ENCODE data around the gene MCTP2. TPM values are rescaled to one million over a fixed set of nuclear protein-coding genes. Genes with fewer than 3 reads are reported as not detected.

Gene MCTP2
- total RNA-seq, 4 donors from 2014 or later: 35.2 to 84.0 (median 61.2) TPM

- Histone ChIP-seq H3K36me3 (no peaks in the 10 kb centered on the region), H3K27ac (no peak overlapping the region), H3K4me3 (replicated peaks in 1 of 3) (no peak overlapping the region), H3K27me3 (no peaks in the 10 kb centered on the region), H3K4me1 (no peaks in the 10 kb centered on the region), H3K9me3 (no peaks in the 10 kb centered on the region)
- intact Hi-C loops (cut with DNase I): no loop called here
- WGBS, 2 donors: 45 to 46% methylated on average over 6 of the region's 6 CpGs
- DNase-seq: no peak
- TF ChIP-seq CTCF (IDR thresholded peaks at IDR 0.05) (peak in 3 of 6 experiments; percentile 41 to 47 (median 44)), POLR2A (IDR thresholded peaks at IDR 0.05) (no peak)
These were observed 181.8 kb downstream of the MCTP2 start for GRCh38 chr15:94412979-94413746.

GRCh38 chr15:94414916-94415315 lies 183.6 kb downstream of the MCTP2 start:
- no peak overlapping the region for H3K27ac ChIP-seq
- TF ChIP-seq CTCF (IDR thresholded peaks at IDR 0.05) (no peak), POLR2A (IDR thresholded peaks at IDR 0.05) (no peak)
- no peak for DNase-seq
- no peaks in the 10 kb centered on the region for H3K9me3 ChIP-seq
- WGBS, 2 donors: 92 to 97% methylated on average over 2 of the region's 2 CpGs
- no peaks in the 10 kb centered on the region for H3K4me1 ChIP-seq
- no peaks in the 10 kb centered on the region for H3K36me3 ChIP-seq
- intact Hi-C loops (cut with DNase I): no loop called here
- no peak overlapping the region for H3K4me3 ChIP-seq (replicated peaks in 1 of 3)
- no peaks in the 10 kb centered on the region for H3K27me3 ChIP-seq

GRCh38 chr15:94416267-94416666 lies 184.9 kb downstream of the MCTP2 start:
- intact Hi-C loops (cut with DNase I): no loop called here
- H3K4me1 ChIP-seq: no peaks in the 10 kb centered on the region
- H3K9me3 ChIP-seq: no peaks in the 10 kb centered on the region
- no peaks in the 10 kb centered on the region for H3K27me3 ChIP-seq
- H3K27ac ChIP-seq: no peak overlapping the region
- no peaks in the 10 kb centered on the region for H3K36me3 ChIP-seq
- H3K4me3 ChIP-seq (replicated peaks in 1 of 3): no peak overlapping the region
- TF ChIP-seq CTCF (IDR thresholded peaks at IDR 0.05): no peak
- TF ChIP-seq POLR2A (IDR thresholded peaks at IDR 0.05): no peak
- no peak for DNase-seq
- 95 to 96% methylated on average over 7 of the region's 7 CpGs for WGBS, 2 donors

GRCh38 chr15:94416820-94417219 lies 185.5 kb downstream of the MCTP2 start:
- intact Hi-C loops (cut with DNase I): no loop called here
- no peak for DNase-seq
- Histone ChIP-seq H3K36me3 (no peaks in the 10 kb centered on the region), H3K27me3 (no peaks in the 10 kb centered on the region), H3K27ac (no peak overlapping the region), H3K4me3 (replicated peaks in 1 of 3) (no peak overlapping the region), H3K4me1 (no peaks in the 10 kb centered on the region), H3K9me3 (no peaks in the 10 kb centered on the region)
- no peak for TF ChIP-seq POLR2A (IDR thresholded peaks at IDR 0.05)
- TF ChIP-seq CTCF (IDR thresholded peaks at IDR 0.05): no peak
- 77 to 81% methylated on average over 3 of the region's 3 CpGs for WGBS, 2 donors

GRCh38 chr15:94417501-94418293 lies 186.3 kb downstream of the MCTP2 start:
- no peak overlapping the region for H3K4me3 ChIP-seq (replicated peaks in 1 of 3)
- intact Hi-C loops (cut with DNase I): no loop called here
- DNase-seq: no peak
- no peak overlapping the region for H3K27ac ChIP-seq
- no peaks in the 10 kb centered on the region for H3K9me3 ChIP-seq
- no peaks in the 10 kb centered on the region for H3K27me3 ChIP-seq
- 78 to 79% methylated on average over 12 of the region's 12 CpGs for WGBS, 2 donors
- TF ChIP-seq CTCF (IDR thresholded peaks at IDR 0.05) (no peak), POLR2A (IDR thresholded peaks at IDR 0.05) (no peak)
- no peaks in the 10 kb centered on the region for H3K4me1 ChIP-seq
- H3K36me3 ChIP-seq: no peaks in the 10 kb centered on the region
